ENCODE measurements around the gene SGSM2.

Gene SGSM2

DNA sequence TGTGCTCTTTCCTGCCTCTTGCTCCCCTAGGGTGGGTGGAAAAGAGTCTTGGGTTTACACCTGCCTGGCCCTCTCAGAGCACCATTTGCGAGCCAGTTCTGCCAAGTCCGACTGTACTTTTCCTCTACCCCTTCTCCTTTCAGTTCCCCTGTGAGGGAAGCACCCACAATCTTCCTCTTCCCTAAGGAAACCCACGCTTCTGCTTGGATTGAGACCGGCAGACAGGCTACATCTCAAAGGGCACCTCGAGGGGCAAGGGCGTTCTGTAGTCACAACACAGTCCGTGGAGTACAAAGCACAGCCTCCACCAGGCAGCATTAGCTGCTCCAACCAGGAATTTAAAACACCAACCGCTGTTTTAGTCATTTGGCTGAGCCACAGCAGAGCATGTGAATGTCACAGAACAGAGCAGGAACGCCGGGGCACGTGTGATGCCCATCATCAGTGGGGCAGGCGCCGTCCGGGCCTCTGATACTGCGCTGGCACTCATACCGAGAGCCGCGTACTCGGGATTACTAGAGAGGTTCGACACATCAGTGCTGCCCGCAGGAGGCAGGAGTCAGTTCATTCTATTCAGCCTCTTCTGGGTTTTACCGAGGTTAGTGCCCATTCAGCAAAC, 77.3 kb downstream of the SGSM2 start:
- no peaks in the 10 kb centered on the region for H3K9me3 ChIP-seq (ENCODE audit: control insufficient read depth in 2 of 2, low read length in 2 of 2)
- no peak overlapping the region for H3K27ac ChIP-seq (ENCODE audit: low read length)
- H3K4me1 ChIP-seq (ENCODE audit: control insufficient read depth, insufficient read depth, low read length), result peaks cover 28% of the 10 kb centered on the region
- H3K27me3 ChIP-seq (ENCODE audit: control insufficient read depth in 1 of 2, insufficient read depth in 2 of 2, low read length in 2 of 2), result no peaks in the 10 kb centered on the region
- peaks cover 7 to 17% of the 10 kb centered on the region in 2 donors for H3K36me3 ChIP-seq (ENCODE audit: control insufficient read depth in 2 of 2, insufficient read depth in 2 of 2, low read length in 2 of 2)
- no peak overlapping the region for H3K4me3 ChIP-seq (ENCODE audit: low read length in 2 of 2)
- H3K9ac ChIP-seq (ENCODE audit: low read length in 2 of 2), result no peak overlapping the region

DNA sequence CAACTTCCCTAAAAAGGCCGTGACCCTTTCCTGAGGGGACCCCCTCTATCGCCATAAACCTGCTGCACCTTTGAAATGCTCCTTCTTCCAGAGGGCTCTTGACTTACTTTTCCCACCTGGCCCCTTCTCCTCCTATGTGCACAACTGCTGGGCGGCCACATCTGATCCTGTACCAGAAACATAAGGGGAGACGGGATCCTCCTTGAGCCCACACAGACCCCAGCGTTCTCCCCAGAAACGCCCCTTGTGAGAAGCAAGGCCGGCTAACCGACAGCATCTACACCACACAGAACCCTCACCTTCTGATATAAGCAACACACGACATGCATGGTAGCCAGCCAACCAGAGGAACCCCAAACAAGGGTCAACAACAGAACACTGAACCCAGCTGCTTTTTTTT, 77.8 kb downstream of the SGSM2 start:
- no peak overlapping the region for H3K27ac ChIP-seq (ENCODE audit: low read length)
- no peaks in the 10 kb centered on the region for H3K9me3 ChIP-seq (ENCODE audit: control insufficient read depth in 2 of 2, low read length in 2 of 2)
- no peaks in the 10 kb centered on the region for H3K27me3 ChIP-seq (ENCODE audit: control insufficient read depth in 1 of 2, insufficient read depth in 2 of 2, low read length in 2 of 2)
- no peak overlapping the region for H3K4me3 ChIP-seq (ENCODE audit: low read length in 2 of 2)
- H3K4me1 ChIP-seq (ENCODE audit: control insufficient read depth, insufficient read depth, low read length), result peaks cover 32% of the 10 kb centered on the region
- peaks cover 10 to 22% of the 10 kb centered on the region in 2 donors for H3K36me3 ChIP-seq (ENCODE audit: control insufficient read depth in 2 of 2, insufficient read depth in 2 of 2, low read length in 2 of 2)
- H3K9ac ChIP-seq (ENCODE audit: low read length in 2 of 2), result no peak overlapping the region

DNA sequence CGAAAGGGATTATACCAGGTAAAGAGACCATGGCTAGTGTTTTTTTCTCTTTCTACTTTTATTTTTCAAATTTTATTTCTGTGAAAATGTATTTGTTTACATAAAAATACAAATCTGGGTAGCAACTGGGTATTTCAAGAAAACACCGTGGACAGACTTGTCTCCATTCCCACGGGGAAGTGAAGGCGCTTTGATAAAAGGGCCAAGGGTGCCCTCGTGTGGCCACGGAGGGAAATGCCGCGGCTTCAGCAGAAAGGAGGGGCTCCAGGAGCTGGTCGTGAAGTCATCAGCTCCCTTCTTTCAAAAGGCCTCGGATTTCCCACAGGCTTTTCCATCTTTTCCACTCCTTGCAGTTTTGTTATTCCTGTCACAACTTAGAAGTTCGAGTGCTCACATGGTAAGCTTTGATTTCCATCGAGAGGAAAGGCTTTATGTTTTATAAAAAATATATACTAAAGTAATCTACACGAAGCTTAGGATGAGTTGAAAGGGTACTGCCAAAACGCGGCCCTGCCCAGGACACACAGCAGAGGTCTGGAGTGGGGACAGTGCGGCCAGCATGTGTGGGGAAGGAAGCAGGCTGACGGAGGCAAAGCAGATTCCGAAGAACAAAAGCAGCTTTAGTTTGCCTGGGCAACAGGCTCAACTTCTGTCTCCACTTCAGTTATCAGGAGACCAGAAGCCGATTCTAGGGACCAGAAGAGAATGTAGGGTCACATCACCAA, 78.9 kb downstream of the SGSM2 start:
- H3K4me3 ChIP-seq (ENCODE audit: low read length in 2 of 2), result no peak overlapping the region
- H3K27me3 ChIP-seq (ENCODE audit: control insufficient read depth in 1 of 2, insufficient read depth in 2 of 2, low read length in 2 of 2), result no peaks in the 10 kb centered on the region
- no peaks in the 10 kb centered on the region for H3K9me3 ChIP-seq (ENCODE audit: control insufficient read depth in 2 of 2, low read length in 2 of 2)
- peak overlapping the region in 1 of 2 donors; percentile 55 for H3K9ac ChIP-seq (ENCODE audit: low read length in 2 of 2)
- no peak overlapping the region for H3K27ac ChIP-seq (ENCODE audit: low read length)
- peaks cover 38% of the 10 kb centered on the region for H3K4me1 ChIP-seq (ENCODE audit: control insufficient read depth, insufficient read depth, low read length)
- peaks cover 7 to 22% of the 10 kb centered on the region in 2 donors for H3K36me3 ChIP-seq (ENCODE audit: control insufficient read depth in 2 of 2, insufficient read depth in 2 of 2, low read length in 2 of 2)

DNA sequence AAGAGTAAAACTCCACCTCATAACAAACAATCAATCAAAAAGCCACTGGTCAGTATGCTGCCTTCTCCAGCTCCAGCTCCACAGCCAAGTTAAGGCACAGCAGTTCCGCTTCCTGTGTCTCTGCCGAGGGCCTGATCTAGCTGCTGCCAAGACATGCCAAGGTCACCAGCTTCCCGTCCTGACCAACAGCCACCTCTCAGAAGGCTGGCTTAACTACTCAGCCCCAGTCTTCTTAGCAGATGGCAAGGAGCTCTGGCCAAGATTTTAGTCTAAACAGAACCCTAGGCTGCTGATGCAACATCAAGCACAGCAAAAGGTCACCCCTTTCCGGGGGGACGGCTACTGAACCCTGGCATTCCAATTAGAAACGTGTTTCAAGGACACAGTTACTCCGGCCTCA, 81.3 kb downstream of the SGSM2 start:
- peak overlapping the region; percentile 85 for H3K27ac ChIP-seq (ENCODE audit: low read length)
- peak overlapping the region; percentile 31 to 66 for H3K9ac ChIP-seq (ENCODE audit: low read length in 2 of 2)
- peaks cover 7 to 21% of the 10 kb centered on the region in 2 donors for H3K36me3 ChIP-seq (ENCODE audit: control insufficient read depth in 2 of 2, insufficient read depth in 2 of 2, low read length in 2 of 2)

DNA sequence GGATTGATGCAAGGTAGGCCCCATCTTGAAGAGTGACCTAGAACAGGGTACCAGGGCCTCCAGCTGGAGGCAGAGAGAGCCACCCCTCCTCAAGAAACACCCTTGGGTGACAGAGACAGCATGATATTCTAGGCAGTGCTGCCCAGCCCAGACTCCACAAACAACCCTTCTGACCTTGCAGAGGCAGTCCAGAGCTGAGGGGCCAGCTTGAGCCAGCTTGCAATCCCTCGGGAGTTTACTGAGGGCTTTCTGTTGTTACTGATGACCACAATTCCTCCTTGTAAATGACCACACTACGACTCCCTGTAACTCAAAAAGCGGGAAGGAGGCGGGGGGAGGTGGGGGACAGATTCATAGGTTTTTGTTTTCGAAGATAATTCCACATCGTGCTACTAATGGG, 82.2 kb downstream of the SGSM2 start:
- Histone ChIP-seq H3K4me1 (ENCODE audit: control insufficient read depth, insufficient read depth, low read length) (peaks cover 45% of the 10 kb centered on the region), H3K9me3 (ENCODE audit: control insufficient read depth in 2 of 2, low read length in 2 of 2) (no peaks in the 10 kb centered on the region), H3K27me3 (ENCODE audit: control insufficient read depth in 1 of 2, insufficient read depth in 2 of 2, low read length in 2 of 2) (no peaks in the 10 kb centered on the region), H3K27ac (ENCODE audit: low read length) (peak overlapping the region; percentile 85), H3K36me3 (ENCODE audit: control insufficient read depth in 2 of 2, insufficient read depth in 2 of 2, low read length in 2 of 2) (peaks cover 4 to 13% of the 10 kb centered on the region in 2 donors), H3K9ac (ENCODE audit: low read length in 2 of 2) (peak overlapping the region in 1 of 2 donors; percentile 31), H3K4me3 (ENCODE audit: low read length in 2 of 2) (no peak overlapping the region)

More for the DNA sequence above, 81.3 kb downstream of the SGSM2 start:
- Histone ChIP-seq H3K27me3 (ENCODE audit: control insufficient read depth in 1 of 2, insufficient read depth in 2 of 2, low read length in 2 of 2) (no peaks in the 10 kb centered on the region), H3K9me3 (ENCODE audit: control insufficient read depth in 2 of 2, low read length in 2 of 2) (no peaks in the 10 kb centered on the region), H3K4me3 (ENCODE audit: low read length in 2 of 2) (peak overlapping the region in 1 of 2 donors; percentile 29), H3K4me1 (ENCODE audit: control insufficient read depth, insufficient read depth, low read length) (peaks cover 45% of the 10 kb centered on the region)

DNA sequence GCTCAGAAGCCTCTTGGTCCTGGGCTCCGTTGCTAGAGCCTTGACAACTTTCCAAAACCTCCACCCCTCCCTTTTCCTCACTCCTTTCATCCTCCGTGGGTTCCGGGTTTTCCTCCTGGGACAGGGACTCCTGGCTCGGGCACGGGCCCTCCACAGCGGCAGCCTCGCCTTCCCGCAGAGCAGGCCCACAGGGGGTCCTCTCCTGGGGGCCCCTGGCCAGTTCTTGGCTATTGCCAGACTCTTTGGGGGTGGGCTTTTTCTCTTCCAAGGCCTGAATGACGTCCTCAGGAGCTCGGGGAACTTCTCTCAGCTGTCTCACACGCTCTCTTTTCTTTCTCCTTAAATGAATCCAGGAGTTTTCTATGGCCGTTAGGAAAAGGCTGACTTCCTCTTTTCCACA, 82.9 kb downstream of the SGSM2 start:
- H3K9ac ChIP-seq (ENCODE audit: low read length in 2 of 2), result no peak overlapping the region
- no peak overlapping the region for H3K27ac ChIP-seq (ENCODE audit: low read length)
- H3K4me1 ChIP-seq (ENCODE audit: control insufficient read depth, insufficient read depth, low read length), result peaks cover 45% of the 10 kb centered on the region
- H3K4me3 ChIP-seq (ENCODE audit: low read length in 2 of 2), result no peak overlapping the region
- peaks cover 4 to 11% of the 10 kb centered on the region in 2 donors for H3K36me3 ChIP-seq (ENCODE audit: control insufficient read depth in 2 of 2, insufficient read depth in 2 of 2, low read length in 2 of 2)
- no peaks in the 10 kb centered on the region for H3K9me3 ChIP-seq (ENCODE audit: control insufficient read depth in 2 of 2, low read length in 2 of 2)
- no peaks in the 10 kb centered on the region for H3K27me3 ChIP-seq (ENCODE audit: control insufficient read depth in 1 of 2, insufficient read depth in 2 of 2, low read length in 2 of 2)

DNA sequence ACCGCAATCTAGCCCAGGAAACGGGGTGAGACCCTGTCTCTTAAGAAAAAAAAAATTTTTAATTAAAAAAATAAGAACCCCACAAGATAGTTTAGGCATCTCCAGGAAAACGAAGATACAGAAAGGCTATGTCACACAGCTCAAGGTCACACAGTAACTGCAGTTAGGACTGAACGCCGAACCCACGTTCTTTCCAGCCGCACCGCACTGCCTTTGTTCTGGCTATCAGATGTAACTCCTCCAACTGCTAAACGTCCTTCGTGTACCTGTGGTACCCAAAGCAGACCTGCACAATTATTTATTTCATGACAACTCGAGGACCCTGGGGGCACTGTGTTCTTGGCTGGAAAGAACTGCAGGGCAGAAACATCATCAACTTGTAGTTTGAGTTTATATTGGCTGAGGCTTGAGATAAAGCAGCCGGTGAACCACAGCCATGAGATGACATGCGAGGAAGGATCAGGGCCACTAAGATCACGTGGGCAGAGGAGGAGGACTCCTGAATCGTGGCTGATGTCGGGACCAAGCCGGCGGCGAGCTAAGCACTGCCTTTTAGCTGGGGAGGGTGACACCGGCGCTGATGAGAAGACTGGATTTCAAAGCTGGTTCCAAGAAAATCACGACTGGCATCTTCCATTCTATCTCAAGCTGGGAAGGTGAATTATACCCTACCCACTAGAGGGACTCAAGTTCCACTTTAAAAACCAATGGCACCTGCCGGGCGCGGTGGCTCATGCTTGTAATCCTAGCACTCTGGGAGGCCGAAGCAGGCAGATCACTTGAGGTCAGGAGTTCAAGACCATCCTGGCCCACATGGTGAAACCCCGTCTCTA, 84.2 kb downstream of the SGSM2 start:
- Histone ChIP-seq H3K36me3 (ENCODE audit: control insufficient read depth in 2 of 2, insufficient read depth in 2 of 2, low read length in 2 of 2) (peaks cover 4 to 11% of the 10 kb centered on the region in 2 donors), H3K9ac (ENCODE audit: low read length in 2 of 2) (peak overlapping the region in 1 of 2 donors; percentile 36), H3K9me3 (ENCODE audit: control insufficient read depth in 2 of 2, low read length in 2 of 2) (no peaks in the 10 kb centered on the region), H3K4me3 (ENCODE audit: low read length in 2 of 2) (peak overlapping the region in 1 of 2 donors; percentile 55), H3K4me1 (ENCODE audit: control insufficient read depth, insufficient read depth, low read length) (peaks cover 42% of the 10 kb centered on the region), H3K27me3 (ENCODE audit: control insufficient read depth in 1 of 2, insufficient read depth in 2 of 2, low read length in 2 of 2) (no peaks in the 10 kb centered on the region), H3K27ac (ENCODE audit: low read length) (peak overlapping the region; percentile 60)

DNA sequence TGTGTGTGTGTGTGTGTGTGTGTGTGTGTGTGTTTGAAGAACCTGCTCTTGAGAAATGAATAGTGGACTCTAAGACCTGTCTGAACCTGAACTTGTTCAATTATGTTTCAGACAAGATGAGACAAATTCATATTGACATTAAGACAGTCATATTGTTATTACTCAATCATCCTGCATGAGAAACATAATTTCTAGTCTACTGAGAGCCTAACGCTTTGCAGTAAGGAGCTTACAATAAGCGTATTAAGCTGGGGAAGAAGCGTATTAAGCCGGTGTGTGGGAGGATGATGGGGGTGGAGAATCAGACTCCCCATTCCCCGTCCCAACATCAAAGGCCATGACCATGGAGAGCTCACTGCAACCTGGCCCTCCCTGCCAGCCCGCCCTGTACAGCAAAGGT, 86.0 kb downstream of the SGSM2 start:
- peaks cover 4 to 8% of the 10 kb centered on the region in 2 donors for H3K36me3 ChIP-seq (ENCODE audit: control insufficient read depth in 2 of 2, insufficient read depth in 2 of 2, low read length in 2 of 2)
- no peak overlapping the region for H3K27ac ChIP-seq (ENCODE audit: low read length)
- no peak overlapping the region for H3K4me3 ChIP-seq (ENCODE audit: low read length in 2 of 2)

DNA sequence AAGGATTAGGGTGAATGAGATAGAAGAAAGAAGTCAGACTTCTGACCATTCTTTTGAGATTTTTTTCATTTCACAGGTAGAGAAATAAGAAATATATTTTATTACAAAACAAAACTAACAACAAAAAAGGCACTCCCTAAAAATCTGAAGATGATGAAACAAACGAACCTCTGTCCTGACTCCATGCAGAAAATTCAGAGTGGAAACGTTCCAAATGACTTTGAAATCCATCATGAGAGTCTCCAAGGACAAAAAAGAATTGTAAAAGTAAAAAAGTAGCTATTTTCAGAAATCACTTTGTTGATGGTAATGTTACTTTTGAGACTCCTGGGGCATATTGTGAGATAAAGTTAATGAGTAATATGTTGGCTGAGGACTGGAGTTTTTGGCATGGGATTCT, 89.9 kb downstream of the SGSM2 start:
- Histone ChIP-seq H3K9me3 (ENCODE audit: control insufficient read depth in 2 of 2, low read length in 2 of 2) (no peaks in the 10 kb centered on the region), H3K27ac (ENCODE audit: low read length) (no peak overlapping the region), H3K9ac (ENCODE audit: low read length in 2 of 2) (no peak overlapping the region), H3K36me3 (ENCODE audit: control insufficient read depth in 2 of 2, insufficient read depth in 2 of 2, low read length in 2 of 2) (no peaks in the 10 kb centered on the region), H3K27me3 (ENCODE audit: control insufficient read depth in 1 of 2, insufficient read depth in 2 of 2, low read length in 2 of 2) (no peaks in the 10 kb centered on the region), H3K4me1 (ENCODE audit: control insufficient read depth, insufficient read depth, low read length) (no peaks in the 10 kb centered on the region), H3K4me3 (ENCODE audit: low read length in 2 of 2) (no peak overlapping the region)

More for the DNA sequence above, 86.0 kb downstream of the SGSM2 start:
- H3K4me1 ChIP-seq (ENCODE audit: control insufficient read depth, insufficient read depth, low read length), result peaks cover 31% of the 10 kb centered on the region
- no peaks in the 10 kb centered on the region for H3K27me3 ChIP-seq (ENCODE audit: control insufficient read depth in 1 of 2, insufficient read depth in 2 of 2, low read length in 2 of 2)
- H3K9me3 ChIP-seq (ENCODE audit: control insufficient read depth in 2 of 2, low read length in 2 of 2), result no peaks in the 10 kb centered on the region
- no peak overlapping the region for H3K9ac ChIP-seq (ENCODE audit: low read length in 2 of 2)

DNA sequence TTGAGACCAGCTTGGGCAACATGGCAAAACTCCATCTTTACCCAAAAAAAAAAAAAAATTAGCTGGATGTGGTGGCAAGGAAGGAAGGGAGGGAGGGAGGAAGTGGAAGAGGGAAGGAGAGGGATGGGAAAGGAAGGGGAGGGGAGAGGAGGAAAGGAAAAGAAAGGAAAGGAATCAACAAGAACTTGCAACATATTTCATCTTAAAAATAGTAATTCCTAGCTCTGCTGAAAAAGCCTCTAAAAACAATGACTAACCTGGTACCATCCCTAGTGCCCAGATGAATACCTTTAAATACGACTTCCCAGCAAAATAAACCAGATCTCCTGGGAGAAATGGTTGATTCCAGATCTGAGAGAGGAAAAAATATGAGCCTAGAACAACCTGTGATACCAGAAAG, 90.6 kb downstream of the SGSM2 start:
- Histone ChIP-seq H3K27ac (ENCODE audit: low read length) (no peak overlapping the region), H3K36me3 (ENCODE audit: control insufficient read depth in 2 of 2, insufficient read depth in 2 of 2, low read length in 2 of 2) (peaks cover under 1 to 4% of the 10 kb centered on the region in 2 donors), H3K4me1 (ENCODE audit: control insufficient read depth, insufficient read depth, low read length) (no peaks in the 10 kb centered on the region), H3K9me3 (ENCODE audit: control insufficient read depth in 2 of 2, low read length in 2 of 2) (no peaks in the 10 kb centered on the region), H3K9ac (ENCODE audit: low read length in 2 of 2) (no peak overlapping the region), H3K27me3 (ENCODE audit: control insufficient read depth in 1 of 2, insufficient read depth in 2 of 2, low read length in 2 of 2) (no peaks in the 10 kb centered on the region), H3K4me3 (ENCODE audit: low read length in 2 of 2) (no peak overlapping the region)

Measured in stomach smooth muscle (tissue), 2 donors.